Astrocyte (in vitro differentiated cells and primary cell): ENCODE results near the gene RALGAPA2. TPM values are rescaled to one million over a fixed set of nuclear protein-coding genes. Genes with fewer than 3 reads are reported as not detected.

ENCODE experiments used
- DNase-seq: peaks from one replicate; pipeline ENCODE4 v3.0.0-alpha.2; 2010; ENCODE audit warnings: low read depth
- FAIRE-seq: peaks from 2 replicates; lab custom pipeline; 2011; peaks lifted over from hg19 to GRCh38; lab: Jason Lieb, UNC
- H2AFZ ChIP-seq: 2 replicates; pipeline ENCODE4 v1.6.0; 2012; ENCODE audit warnings: low read depth, low read length, inconsistent platforms
- H3K27ac ChIP-seq: 2 replicates; pipeline ENCODE4 v1.5.1; 2011; ENCODE audit warnings: low read depth, low read length, inconsistent platforms
- H3K27me3 ChIP-seq: 2 replicates; pipeline ENCODE4 v1.6.0; 2011; ENCODE audit warnings: low read length, inconsistent platforms; ENCODE audit not compliant: insufficient read depth
- H3K36me3 ChIP-seq: 2 replicates; pipeline ENCODE4 v1.5.1; 2011; ENCODE audit warnings: low read length, inconsistent platforms; ENCODE audit not compliant: insufficient read depth
- H3K4me1 ChIP-seq: 2 replicates; pipeline ENCODE4 v1.5.1; 2011; ENCODE audit warnings: low read length, inconsistent platforms; ENCODE audit not compliant: insufficient read depth
- H3K4me2 ChIP-seq: 2 replicates; pipeline ENCODE4 v1.6.0; 2012; ENCODE audit warnings: low read length, inconsistent platforms
- H3K4me3 ChIP-seq: 2 replicates; pipeline ENCODE4 v1.5.1; 2011; ENCODE audit warnings: low read depth, mild to moderate bottlenecking, low read length, inconsistent platforms; ENCODE audit not compliant: insufficient read depth
- H3K79me2 ChIP-seq: 2 replicates; pipeline ENCODE4 v1.6.0; 2012; ENCODE audit warnings: mild to moderate bottlenecking, low read length, inconsistent platforms; ENCODE audit not compliant: insufficient read depth
- H3K9ac ChIP-seq: 2 replicates; pipeline ENCODE4 v1.6.0; 2012; ENCODE audit warnings: mild to moderate bottlenecking, low read length, inconsistent platforms
- H3K9me3 ChIP-seq: 2 replicates; pipeline ENCODE4 v1.5.1; 2012; ENCODE audit warnings: low read depth, mild to moderate bottlenecking, low read length, inconsistent platforms; ENCODE audit not compliant: insufficient read depth
- H4K20me1 ChIP-seq: 2 replicates; pipeline ENCODE4 v1.6.0; 2012; ENCODE audit warnings: low read length, inconsistent platforms; ENCODE audit not compliant: insufficient read depth
- H3K27ac Mint-ChIP-seq: one replicate; pipeline ENCODE4 v1.8.0; 2021; ENCODE audit warnings: mild to moderate bottlenecking, mixed read lengths; ENCODE audit not compliant: unreplicated experiment
- H3K27me3 Mint-ChIP-seq: one replicate; pipeline ENCODE4 v1.8.0; 2021; ENCODE audit warnings: low read depth, mixed read lengths; ENCODE audit not compliant: unreplicated experiment
- H3K36me3 Mint-ChIP-seq: one replicate; pipeline ENCODE4 v1.8.0; 2021; ENCODE audit warnings: low read depth, mixed read lengths; ENCODE audit not compliant: unreplicated experiment
- H3K4me1 Mint-ChIP-seq: one replicate; pipeline ENCODE4 v1.8.0; 2021; ENCODE audit warnings: low read depth, mixed read lengths; ENCODE audit not compliant: unreplicated experiment
- H3K4me3 Mint-ChIP-seq: one replicate; pipeline ENCODE4 v1.8.0; 2021; ENCODE audit warnings: mild to moderate bottlenecking, moderate library complexity, mixed read lengths; ENCODE audit not compliant: unreplicated experiment
- H3K9me3 Mint-ChIP-seq: one replicate; pipeline ENCODE4 v1.8.0; 2021; ENCODE audit warnings: mild to moderate bottlenecking, mixed read lengths; ENCODE audit not compliant: unreplicated experiment
- EZH2 ChIP-seq: IDR thresholded peaks from 2 replicates; pipeline ENCODE4 v1.6.1; 2012; ENCODE audit warnings: mild to moderate bottlenecking, low read length, inconsistent platforms; ENCODE audit not compliant: insufficient read depth
- total RNA-seq: library from RNA; stranded (reverse); gene quantifications from 2 replicates; pipeline ENCODE4 v1.2.1, GENCODE V29; 2021
- TF ChIP-seq, protein P1 (sequence below): IDR thresholded peaks from 2 replicates; pipeline ENCODE4 v1.5.1; 2011; ENCODE audit warnings: low read depth, mild to moderate bottlenecking, inconsistent platforms, low read length, moderate library complexity; ENCODE audit not compliant: insufficient read depth

RALGAPA2 gene
- total RNA-seq, 1 donor from 2014 or later: 6.6 TPM

DNA sequence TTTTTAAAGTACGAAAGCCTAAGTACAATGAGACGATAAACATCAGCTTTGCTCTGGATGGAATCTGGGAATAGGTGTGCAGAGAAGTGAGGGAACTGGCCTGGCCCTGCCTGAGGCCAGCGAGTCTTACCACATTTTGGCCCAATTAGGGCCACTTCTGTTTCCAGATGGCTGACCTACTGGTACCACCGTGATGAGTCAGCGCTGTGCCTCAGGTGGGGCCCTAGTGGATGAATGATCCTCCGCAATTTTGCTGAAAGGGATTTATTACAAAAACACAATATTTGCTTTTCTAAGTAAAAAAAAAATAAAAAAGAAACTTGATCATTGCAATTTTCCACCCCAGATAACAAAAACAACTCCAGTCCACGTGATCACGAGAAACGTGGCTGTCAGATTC lies 322.1 kb downstream of the RALGAPA2 start:
- H3K9me3 Mint-ChIP-seq: peaks cover 2% of the 10 kb centered on the region
- no peaks in the 10 kb centered on the region for H4K20me1 ChIP-seq
- H3K36me3 Mint-ChIP-seq: peaks cover 4% of the 10 kb centered on the region
- FAIRE-seq (no peak), DNase-seq (no peak)
- H3K36me3 ChIP-seq: no peaks in the 10 kb centered on the region
- no peak overlapping the region for H2AFZ ChIP-seq
- H3K79me2 ChIP-seq: no peaks in the 10 kb centered on the region
- H3K4me3 Mint-ChIP-seq: no peak overlapping the region
- no peak overlapping the region for H3K27ac Mint-ChIP-seq
- H3K9ac ChIP-seq: no peak overlapping the region
- H3K4me3 ChIP-seq: no peak overlapping the region
- H3K27ac ChIP-seq: no peak overlapping the region
- H3K27me3 ChIP-seq: no peaks in the 10 kb centered on the region
- no peaks in the 10 kb centered on the region for H3K9me3 ChIP-seq
- H3K4me2 ChIP-seq: no peak overlapping the region
- TF ChIP-seq, protein P1, sequence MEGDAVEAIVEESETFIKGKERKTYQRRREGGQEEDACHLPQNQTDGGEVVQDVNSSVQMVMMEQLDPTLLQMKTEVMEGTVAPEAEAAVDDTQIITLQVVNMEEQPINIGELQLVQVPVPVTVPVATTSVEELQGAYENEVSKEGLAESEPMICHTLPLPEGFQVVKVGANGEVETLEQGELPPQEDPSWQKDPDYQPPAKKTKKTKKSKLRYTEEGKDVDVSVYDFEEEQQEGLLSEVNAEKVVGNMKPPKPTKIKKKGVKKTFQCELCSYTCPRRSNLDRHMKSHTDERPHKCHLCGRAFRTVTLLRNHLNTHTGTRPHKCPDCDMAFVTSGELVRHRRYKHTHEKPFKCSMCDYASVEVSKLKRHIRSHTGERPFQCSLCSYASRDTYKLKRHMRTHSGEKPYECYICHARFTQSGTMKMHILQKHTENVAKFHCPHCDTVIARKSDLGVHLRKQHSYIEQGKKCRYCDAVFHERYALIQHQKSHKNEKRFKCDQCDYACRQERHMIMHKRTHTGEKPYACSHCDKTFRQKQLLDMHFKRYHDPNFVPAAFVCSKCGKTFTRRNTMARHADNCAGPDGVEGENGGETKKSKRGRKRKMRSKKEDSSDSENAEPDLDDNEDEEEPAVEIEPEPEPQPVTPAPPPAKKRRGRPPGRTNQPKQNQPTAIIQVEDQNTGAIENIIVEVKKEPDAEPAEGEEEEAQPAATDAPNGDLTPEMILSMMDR: no peak
- TF ChIP-seq EZH2: no peak
- H3K4me1 Mint-ChIP-seq: no peaks in the 10 kb centered on the region
- peaks cover 4% of the 10 kb centered on the region for H3K27me3 Mint-ChIP-seq
- H3K4me1 ChIP-seq: no peaks in the 10 kb centered on the region

DNA sequence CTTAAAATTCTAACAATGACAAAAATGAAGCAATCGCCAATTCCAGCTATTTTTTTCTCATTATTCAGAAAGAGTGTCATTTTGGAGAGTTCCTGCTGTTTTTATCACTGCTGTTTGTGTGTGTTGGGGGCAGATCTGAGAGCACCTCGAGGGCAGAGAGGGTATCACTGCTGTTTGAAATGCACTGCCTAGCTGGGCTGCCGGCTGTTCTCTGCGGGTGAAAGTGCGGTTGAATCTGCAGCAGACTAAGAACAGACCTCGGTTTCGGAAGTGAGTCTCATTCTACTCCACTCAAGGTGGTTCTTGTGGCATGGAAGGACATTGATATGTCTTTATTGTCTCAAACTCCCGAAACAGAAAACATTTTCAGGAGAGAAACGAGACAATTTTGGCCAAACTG lies 326.3 kb downstream of the RALGAPA2 start:
- no peaks in the 10 kb centered on the region for H3K4me1 Mint-ChIP-seq
- H3K9me3 Mint-ChIP-seq: peaks cover under 1% of the 10 kb centered on the region
- TF ChIP-seq, protein P1: no peak
- TF ChIP-seq EZH2: no peak
- Histone ChIP-seq H3K9me3 (no peaks in the 10 kb centered on the region), H3K27ac (no peak overlapping the region), H3K36me3 (no peaks in the 10 kb centered on the region), H3K9ac (no peak overlapping the region), H3K4me1 (no peaks in the 10 kb centered on the region), H3K4me3 (no peak overlapping the region), H3K79me2 (no peaks in the 10 kb centered on the region), H4K20me1 (no peaks in the 10 kb centered on the region), H2AFZ (no peak overlapping the region), H3K27me3 (no peaks in the 10 kb centered on the region), H3K4me2 (no peak overlapping the region)
- H3K4me3 Mint-ChIP-seq: no peak overlapping the region
- peaks cover 4% of the 10 kb centered on the region for H3K27me3 Mint-ChIP-seq
- H3K36me3 Mint-ChIP-seq: no peaks in the 10 kb centered on the region
- no peak for FAIRE-seq
- DNase-seq: no peak
- no peak overlapping the region for H3K27ac Mint-ChIP-seq

DNA sequence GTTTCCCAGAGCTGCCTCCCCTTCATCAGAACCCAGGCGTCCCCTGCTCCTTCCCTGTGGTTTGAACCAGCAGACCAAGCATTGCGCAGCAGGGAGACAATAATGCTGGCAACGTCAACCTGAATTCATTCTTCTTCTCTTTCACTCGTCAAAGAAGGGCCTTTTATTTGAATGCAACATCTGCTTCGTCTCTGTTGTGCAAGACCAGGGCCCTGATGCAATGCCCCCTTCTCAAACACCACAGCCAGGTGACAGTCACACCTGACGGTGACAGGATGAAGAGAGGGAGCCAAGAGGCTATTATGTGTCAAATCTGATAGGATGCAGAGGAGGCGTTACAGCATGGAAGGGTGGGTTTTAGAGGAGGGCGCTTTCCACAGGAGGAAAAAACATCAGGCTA lies 336.6 kb downstream of the RALGAPA2 start:
- TF ChIP-seq, protein P1: no peak
- no peak for TF ChIP-seq EZH2
- peaks cover 40% of the 10 kb centered on the region for H3K27me3 ChIP-seq
- no peak overlapping the region for H3K4me3 Mint-ChIP-seq
- no peak for DNase-seq
- no peak overlapping the region for H3K4me3 ChIP-seq
- H3K4me2 ChIP-seq: no peak overlapping the region
- no peaks in the 10 kb centered on the region for H3K9me3 ChIP-seq
- H4K20me1 ChIP-seq: peaks cover 4% of the 10 kb centered on the region
- H2AFZ ChIP-seq: no peak overlapping the region
- no peak overlapping the region for H3K27ac ChIP-seq
- no peak for FAIRE-seq
- no peaks in the 10 kb centered on the region for H3K79me2 ChIP-seq
- no peak overlapping the region for H3K27ac Mint-ChIP-seq
- H3K4me1 ChIP-seq: no peaks in the 10 kb centered on the region
- peaks cover 54% of the 10 kb centered on the region for H3K27me3 Mint-ChIP-seq
- no peaks in the 10 kb centered on the region for H3K36me3 Mint-ChIP-seq
- H3K9ac ChIP-seq: no peak overlapping the region
- no peaks in the 10 kb centered on the region for H3K4me1 Mint-ChIP-seq
- peaks cover 13% of the 10 kb centered on the region for H3K9me3 Mint-ChIP-seq
- no peaks in the 10 kb centered on the region for H3K36me3 ChIP-seq
